ENCODE measurements around the gene RAB6D. TPM values are rescaled to one million over a fixed set of nuclear protein-coding genes. Genes with fewer than 3 reads are reported as not detected.

Gene RAB6D
- 3.0 TPM for total RNA-seq

DNA sequence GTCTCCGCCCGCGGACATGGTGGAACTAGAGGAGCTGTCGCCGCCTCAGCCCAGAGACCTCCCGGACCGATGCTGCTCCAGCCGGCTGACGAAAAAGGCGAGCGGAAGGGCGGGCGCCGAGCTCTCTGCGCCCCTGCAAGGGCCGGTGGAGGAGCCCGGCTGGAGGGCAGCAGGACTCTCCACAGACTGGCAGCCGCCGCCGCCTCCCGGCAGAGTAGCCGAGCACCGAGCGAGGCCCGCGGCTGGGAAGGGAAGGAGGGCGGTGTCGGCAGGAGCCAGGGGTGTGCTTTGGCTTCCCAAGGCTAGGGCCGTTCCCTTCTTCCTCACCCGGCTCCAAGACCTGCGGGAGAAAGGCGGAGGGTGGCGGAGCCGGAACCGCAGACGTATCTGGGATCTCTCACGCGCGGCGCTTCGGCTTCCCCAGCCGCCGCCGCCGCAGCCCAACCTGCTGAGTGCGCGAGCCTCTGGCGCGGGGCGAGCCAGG, at the start of gene RAB6D:
TSS of gene RAB6D (minus strand) at position 466 of the 484 bp plus-strand sequence. CDS start at position 18, 448 bp downstream.

Other genes starting within 250 kb of the RAB6D start
- 0.46 TPM for gene POTEE, start 154.6 kb downstream of the RAB6D start, total RNA-seq
- not detected for gene TUBA3D, start 112.0 kb upstream of the RAB6D start, total RNA-seq
- gene MZT2A, start 128.2 kb upstream of the RAB6D start, total RNA-seq, result 60.7 TPM
- 10.4 TPM for gene CCDC74A, start 163.7 kb upstream of the RAB6D start, total RNA-seq